CD4-positive, alpha-beta T cell (primary cell): ENCODE measurements around the gene IL37. TPM values are rescaled to one million over a fixed set of nuclear protein-coding genes. Genes with fewer than 3 reads are reported as not detected.

Source experiments
- ATAC-seq: fragments of 200-7000 bp; cut with Tn5 transposase; one replicate; pipeline ENCODE4 v1.10.0; 2022; ENCODE audit warnings: mild to moderate bottlenecking; ENCODE audit not compliant: poor library complexity
- CTCF ChIA-PET: fragments of 350-600 bp; sonication (Branson Sonifier 250); formaldehyde crosslinking; loops from one replicate; lab custom pipeline; 2021; ENCODE audit warnings: antibody characterized with exemption, inconsistent platforms; lab: Charles Lee
- POLR2A ChIA-PET: fragments of 350-600 bp; sonication (Branson Sonifier 250); formaldehyde crosslinking; loops from one replicate; lab custom pipeline; 2021; ENCODE audit warnings: antibody characterized with exemption, inconsistent platforms; lab: Charles Lee
- DNase-seq, 14 experiments: peaks; one replicate each; pipeline ENCODE4 v3.0.0-alpha.2; 2013 to 2020; ENCODE audit warnings: mixed read lengths in 2 of 14
- H3K27ac ChIP-seq, 2 donors: one replicate each; pipeline versions ENCODE4 v1.5.1 to v1.7.0; 2013; ENCODE audit warnings: low read length in 2 of 2, low read depth in 1 of 2, mild to moderate bottlenecking in 1 of 2
- H3K27me3 ChIP-seq, 2 experiments: 1 replicate in 1 of 2; 2 replicates in 1 of 2; pipeline versions ENCODE4 v1.6.1 to v1.7.0; 2013; ENCODE audit warnings: low read length in 2 of 2, control low read depth in 1 of 2, mild to moderate bottlenecking in 1 of 2, moderate library complexity in 1 of 2; ENCODE audit not compliant: insufficient read depth in 2 of 2, control insufficient read depth in 1 of 2
- H3K36me3 ChIP-seq: one replicate; pipeline ENCODE4 v1.6.1; 2013; ENCODE audit warnings: low read length, control low read depth; ENCODE audit not compliant: insufficient read depth
- H3K4me1 ChIP-seq: one replicate; pipeline ENCODE4 v1.6.1; 2013; ENCODE audit warnings: low read length, control low read depth; ENCODE audit not compliant: insufficient read depth
- H3K4me3 ChIP-seq: one replicate; pipeline ENCODE4 v1.5.1; 2013; ENCODE audit warnings: mild to moderate bottlenecking, low read length, moderate library complexity
- H3K9me3 ChIP-seq, 2 experiments: 1 replicate in 1 of 2; 2 replicates in 1 of 2; pipeline versions ENCODE4 v1.6.1 to v1.7.0; 2013; ENCODE audit warnings: low read length in 2 of 2, mild to moderate bottlenecking in 2 of 2, control low read depth in 1 of 2, moderate library complexity in 1 of 2; ENCODE audit not compliant: control insufficient read depth in 1 of 2, insufficient read depth in 1 of 2
- H3K27ac Mint-ChIP-seq: one replicate; pipeline ENCODE4 v1.8.0; 2020; ENCODE audit warnings: mixed read lengths
- H3K27me3 Mint-ChIP-seq: one replicate; pipeline ENCODE4 v1.8.0; 2021; ENCODE audit warnings: mixed read lengths
- H3K36me3 Mint-ChIP-seq: one replicate; pipeline ENCODE4 v1.8.0; 2021; ENCODE audit warnings: low read depth, mixed read lengths
- H3K4me1 Mint-ChIP-seq: one replicate; pipeline ENCODE4 v1.8.0; 2021; ENCODE audit warnings: low read depth, mixed read lengths
- H3K4me3 Mint-ChIP-seq: one replicate; pipeline ENCODE4 v1.8.0; 2020; ENCODE audit warnings: mild to moderate bottlenecking, mixed read lengths
- H3K9me3 Mint-ChIP-seq: one replicate; pipeline ENCODE4 v1.8.0; 2020; ENCODE audit warnings: mixed read lengths
- intact Hi-C, 2 experiments: fragments of 100-400 bp; cut with DNase I in 1 of 2; cut with micrococcal nuclease in 1 of 2; formaldehyde crosslinking; loops; one replicate each; pipeline versions ENCODE4 v1.15.1 to v1.9.0; 2023 to 2025; cut with DNase I, micrococcal nuclease
- total RNA-seq, 174 experiments: library from RNA in 2 of 174; stranded (reverse) in 2 of 174; gene quantifications; one replicate each; pipeline ENCODE4 v1.2.3 and lab custom pipeline; 2021 to 2026
- TF ChIP-seq, protein P1 (sequence below): fragments of 200-600 bp; IDR thresholded peaks from one replicate; pipeline ENCODE4 v1.8.0; 2022; ENCODE audit warnings: antibody characterized with exemption, mild to moderate bottlenecking

Gene IL37
- total RNA-seq, 2 experiments from 2014 or later = not detected

DNA sequence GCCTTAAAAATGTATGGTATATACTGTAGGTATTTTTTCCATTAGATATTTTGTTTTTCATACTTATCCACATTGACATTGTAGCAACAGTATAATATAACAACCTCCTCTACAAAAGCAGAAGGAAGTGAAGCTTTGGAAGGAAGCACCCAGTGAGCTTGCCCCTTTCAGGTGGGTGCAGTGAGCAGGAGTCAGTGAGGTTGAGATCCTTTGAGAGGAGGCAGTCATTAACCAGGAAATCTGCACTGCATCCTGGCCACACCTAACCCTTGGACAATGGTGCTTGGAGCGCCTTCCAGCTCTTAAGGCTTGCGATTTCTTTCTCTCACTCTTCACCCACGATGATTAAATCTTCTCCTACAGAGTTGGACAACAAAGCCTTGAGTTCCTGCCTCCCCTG is 13.9 kb downstream of the IL37 start:
- Histone ChIP-seq H3K36me3 (no peaks in the 10 kb centered on the region), H3K4me3 (no peak overlapping the region), H3K4me1 (no peaks in the 10 kb centered on the region), H3K9me3 (no peaks in the 10 kb centered on the region), H3K27ac (no peak overlapping the region), H3K27me3 (no peaks in the 10 kb centered on the region)
- ChIA-PET CTCF (no interaction called here), POLR2A (no interaction called here)
- intact Hi-C loops = no loop called here
- no peak for DNase-seq
- H3K36me3 Mint-ChIP-seq = no peaks in the 10 kb centered on the region
- no peak overlapping the region for H3K27ac Mint-ChIP-seq
- TF ChIP-seq, protein P1, sequence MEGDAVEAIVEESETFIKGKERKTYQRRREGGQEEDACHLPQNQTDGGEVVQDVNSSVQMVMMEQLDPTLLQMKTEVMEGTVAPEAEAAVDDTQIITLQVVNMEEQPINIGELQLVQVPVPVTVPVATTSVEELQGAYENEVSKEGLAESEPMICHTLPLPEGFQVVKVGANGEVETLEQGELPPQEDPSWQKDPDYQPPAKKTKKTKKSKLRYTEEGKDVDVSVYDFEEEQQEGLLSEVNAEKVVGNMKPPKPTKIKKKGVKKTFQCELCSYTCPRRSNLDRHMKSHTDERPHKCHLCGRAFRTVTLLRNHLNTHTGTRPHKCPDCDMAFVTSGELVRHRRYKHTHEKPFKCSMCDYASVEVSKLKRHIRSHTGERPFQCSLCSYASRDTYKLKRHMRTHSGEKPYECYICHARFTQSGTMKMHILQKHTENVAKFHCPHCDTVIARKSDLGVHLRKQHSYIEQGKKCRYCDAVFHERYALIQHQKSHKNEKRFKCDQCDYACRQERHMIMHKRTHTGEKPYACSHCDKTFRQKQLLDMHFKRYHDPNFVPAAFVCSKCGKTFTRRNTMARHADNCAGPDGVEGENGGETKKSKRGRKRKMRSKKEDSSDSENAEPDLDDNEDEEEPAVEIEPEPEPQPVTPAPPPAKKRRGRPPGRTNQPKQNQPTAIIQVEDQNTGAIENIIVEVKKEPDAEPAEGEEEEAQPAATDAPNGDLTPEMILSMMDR = no peak
- no peaks in the 10 kb centered on the region for H3K4me1 Mint-ChIP-seq
- H3K9me3 Mint-ChIP-seq = no peaks in the 10 kb centered on the region
- H3K27me3 Mint-ChIP-seq = no peaks in the 10 kb centered on the region
- no peak overlapping the region for H3K4me3 Mint-ChIP-seq
- no peak for ATAC-seq

DNA sequence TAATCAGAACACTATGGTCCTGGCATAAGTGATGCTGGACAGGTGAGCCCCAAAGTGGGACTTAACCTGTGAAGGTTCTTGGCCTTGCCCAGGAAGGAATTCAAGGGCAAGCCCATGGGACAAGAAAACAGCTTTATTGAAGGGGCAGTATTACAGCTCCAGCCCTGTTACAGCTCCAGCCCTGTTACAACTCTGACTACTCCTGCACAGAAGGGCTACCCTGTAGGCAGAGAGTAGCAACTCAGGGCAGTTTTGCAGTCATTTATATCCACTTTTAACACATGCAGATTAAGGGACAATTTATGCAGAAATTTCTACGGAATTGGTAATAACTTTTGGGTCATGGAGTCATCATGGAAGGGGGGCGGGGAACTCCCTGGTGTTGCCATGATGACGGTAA is 15.7 kb downstream of the IL37 start:
- Mint-ChIP-seq H3K36me3 (no peaks in the 10 kb centered on the region), H3K9me3 (no peaks in the 10 kb centered on the region), H3K4me3 (no peak overlapping the region), H3K27me3 (no peaks in the 10 kb centered on the region), H3K27ac (no peak overlapping the region), H3K4me1 (no peaks in the 10 kb centered on the region)
- Histone ChIP-seq H3K9me3 (no peaks in the 10 kb centered on the region), H3K4me3 (no peak overlapping the region), H3K4me1 (no peaks in the 10 kb centered on the region), H3K27me3 (no peaks in the 10 kb centered on the region), H3K36me3 (no peaks in the 10 kb centered on the region), H3K27ac (no peak overlapping the region)
- ATAC-seq (no peak), DNase-seq (no peak)
- intact Hi-C loops = no loop called here
- TF ChIP-seq, protein P1 = no peak
- CTCF ChIA-PET = interaction anchor here (1.4 kb wide), 1 partner anchor 16 kb away, joined by 3 read pairs; no protein-coding TSS in a partner anchor
- POLR2A ChIA-PET = no interaction called here

DNA sequence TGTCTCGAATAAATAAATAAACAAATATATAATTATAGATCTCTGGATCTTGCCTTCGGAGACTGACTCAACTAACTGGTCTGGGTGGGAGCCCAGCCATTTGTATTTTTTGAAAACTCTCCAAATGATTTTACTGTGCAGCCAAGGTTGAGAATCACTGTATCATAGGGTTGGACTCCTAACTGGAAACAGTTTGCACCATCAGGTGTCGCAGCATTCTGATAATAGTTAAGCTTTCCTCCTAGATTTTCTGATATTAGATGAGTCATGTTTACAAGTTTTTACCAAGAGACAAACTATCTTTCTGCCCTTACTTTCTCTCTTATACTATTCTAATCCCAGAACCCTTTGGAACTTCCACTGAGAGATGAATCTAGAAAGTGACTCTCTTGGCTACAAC is 16.8 kb downstream of the IL37 start:
- no peaks in the 10 kb centered on the region for H3K4me1 Mint-ChIP-seq
- Histone ChIP-seq H3K27me3 (no peaks in the 10 kb centered on the region), H3K36me3 (no peaks in the 10 kb centered on the region), H3K4me3 (no peak overlapping the region), H3K4me1 (no peaks in the 10 kb centered on the region), H3K27ac (no peak overlapping the region), H3K9me3 (no peaks in the 10 kb centered on the region)
- TF ChIP-seq, protein P1 = no peak
- DNase-seq (no peak), ATAC-seq (no peak)
- ChIA-PET POLR2A (no interaction called here), CTCF (no interaction called here)
- no peaks in the 10 kb centered on the region for H3K9me3 Mint-ChIP-seq
- no peak overlapping the region for H3K27ac Mint-ChIP-seq
- intact Hi-C loops = no loop called here
- no peak overlapping the region for H3K4me3 Mint-ChIP-seq
- H3K36me3 Mint-ChIP-seq = no peaks in the 10 kb centered on the region
- no peaks in the 10 kb centered on the region for H3K27me3 Mint-ChIP-seq
